WTC11 (cell line): Measurements from ENCODE around the gene DNAH9. TPM values are rescaled to one million over a fixed set of nuclear protein-coding genes. Genes with fewer than 3 reads are reported as not detected.

Source experiments
- ATAC-seq: fragments of 200-7000 bp; cut with Tn5 transposase; 2 replicates; pipeline ENCODE4 v1.10.0; 2021; ENCODE audit warnings: mild to moderate bottlenecking, moderate library complexity
- CTCF ChIA-PET: fragments of 300-600 bp; sonication (Branson Sonifier 250); formaldehyde crosslinking; loops from one replicate; lab custom pipeline; 2021; ENCODE audit warnings: antibody characterized with exemption; lab: Charles Lee
- POLR2A ChIA-PET: fragments of 350-600 bp; sonication (Branson Sonifier 250); formaldehyde crosslinking; loops from one replicate; lab custom pipeline; 2021; ENCODE audit warnings: antibody characterized with exemption; lab: Charles Lee
- DNase-seq: peaks from one replicate; pipeline ENCODE4 v3.0.0; 2021; ENCODE audit warnings: low spot score
- H3K27ac Mint-ChIP-seq: 2 replicates; pipeline ENCODE4 v1.8.0; 2021; ENCODE audit warnings: mixed read lengths
- H3K27me3 Mint-ChIP-seq: 2 replicates; pipeline ENCODE4 v1.8.0; 2021; ENCODE audit warnings: low read depth, mild to moderate bottlenecking, moderate library complexity, mixed read lengths
- H3K36me3 Mint-ChIP-seq: 2 replicates; pipeline ENCODE4 v1.8.0; 2021; ENCODE audit warnings: mixed read lengths
- H3K4me1 Mint-ChIP-seq: 2 replicates; pipeline ENCODE4 v1.8.0; 2022; ENCODE audit warnings: mixed read lengths
- H3K4me3 Mint-ChIP-seq: 2 replicates; pipeline ENCODE4 v1.8.0; 2021; ENCODE audit warnings: mild to moderate bottlenecking, moderate library complexity, mixed read lengths
- H3K9me3 Mint-ChIP-seq: 2 replicates; pipeline ENCODE4 v1.8.0; 2021; ENCODE audit warnings: mixed read lengths
- CREM ChIP-seq: sonication (generic); formaldehyde crosslinking; IDR thresholded peaks from 2 replicates; pipeline ENCODE4 v1.8.1; 2022; ENCODE audit warnings: mild to moderate bottlenecking, missing genetic modification reagents, moderate library complexity
- EMX1 ChIP-seq: fragments of 250-450 bp; sonication (Bioruptor Pico); IDR thresholded peaks from 2 replicates; pipeline ENCODE4 v1.8.0; 2021; ENCODE audit warnings: mild to moderate bottlenecking
- ETV6 ChIP-seq: sonication (generic); formaldehyde crosslinking; IDR thresholded peaks from 2 replicates; pipeline ENCODE4 v1.8.1; 2022; ENCODE audit warnings: mild to moderate bottlenecking, missing genetic modification reagents
- FOXP1 ChIP-seq: sonication (generic); formaldehyde crosslinking; IDR thresholded peaks from 2 replicates; pipeline ENCODE4 v1.8.0; 2022; ENCODE audit warnings: missing genetic modification reagents, mild to moderate bottlenecking, moderate library complexity, borderline replicate concordance
- JUN ChIP-seq: sonication (generic); formaldehyde crosslinking; IDR thresholded peaks from 2 replicates; pipeline ENCODE4 v1.8.0; 2023; ENCODE audit warnings: mild to moderate bottlenecking, missing genetic modification reagents
- MXD4 ChIP-seq: fragments of 250-450 bp; sonication (Bioruptor Pico); IDR thresholded peaks from 2 replicates; pipeline ENCODE4 v1.8.0; 2021; ENCODE audit warnings: mild to moderate bottlenecking, moderate library complexity, borderline replicate concordance
- PRRX2 ChIP-seq: fragments of 250-450 bp; sonication (Bioruptor Pico); IDR thresholded peaks from 2 replicates; pipeline ENCODE4 v1.8.0; 2021; ENCODE audit warnings: mild to moderate bottlenecking
- SMAD4 ChIP-seq: sonication (generic); formaldehyde crosslinking; IDR thresholded peaks from 2 replicates; pipeline ENCODE4 v1.8.0; 2022; ENCODE audit warnings: mild to moderate bottlenecking, missing genetic modification reagents
- TCF7 ChIP-seq: sonication (generic); formaldehyde crosslinking; IDR thresholded peaks from 2 replicates; pipeline ENCODE4 v1.8.0; 2022; ENCODE audit warnings: mild to moderate bottlenecking, low read depth, missing genetic modification reagents, moderate library complexity
- ZNF423 ChIP-seq: fragments of 250-450 bp; sonication (Bioruptor Pico); IDR thresholded peaks from 2 replicates; pipeline ENCODE4 v2.1.2; 2022; ENCODE audit warnings: mild to moderate bottlenecking, moderate library complexity
- ZNF671 ChIP-seq: fragments of 250-450 bp; sonication (Bioruptor Pico); IDR thresholded peaks from 2 replicates; pipeline ENCODE4 v1.8.0; 2021; ENCODE audit warnings: mild to moderate bottlenecking
- total RNA-seq: library from RNA; stranded (reverse); gene quantifications from 3 replicates; pipeline ENCODE4 v1.2.3, GENCODE V29; 2021
- TF ChIP-seq, protein P1 (sequence below): sonication (generic); formaldehyde crosslinking; IDR thresholded peaks from 2 replicates; pipeline ENCODE4 v1.8.1; 2023; ENCODE audit warnings: mild to moderate bottlenecking, missing genetic modification reagents, moderate library complexity
- TF ChIP-seq, protein P2 (sequence below): sonication (generic); formaldehyde crosslinking; IDR thresholded peaks from 2 replicates; pipeline ENCODE4 v1.8.0; 2022; ENCODE audit warnings: missing genetic modification reagents
- TF ChIP-seq, protein P3 (sequence below): sonication (generic); formaldehyde crosslinking; IDR thresholded peaks from 2 replicates; pipeline ENCODE4 v1.8.0; 2022; ENCODE audit warnings: mild to moderate bottlenecking, missing genetic modification reagents
- TF ChIP-seq, protein P4 (sequence below): sonication (generic); formaldehyde crosslinking; IDR thresholded peaks from 2 replicates; pipeline ENCODE4 v1.8.1; 2022; ENCODE audit warnings: missing genetic modification reagents, borderline replicate concordance

The DNAH9 gene
- total RNA-seq, 1 experiment from 2014 or later = 0.31 TPM

DNA sequence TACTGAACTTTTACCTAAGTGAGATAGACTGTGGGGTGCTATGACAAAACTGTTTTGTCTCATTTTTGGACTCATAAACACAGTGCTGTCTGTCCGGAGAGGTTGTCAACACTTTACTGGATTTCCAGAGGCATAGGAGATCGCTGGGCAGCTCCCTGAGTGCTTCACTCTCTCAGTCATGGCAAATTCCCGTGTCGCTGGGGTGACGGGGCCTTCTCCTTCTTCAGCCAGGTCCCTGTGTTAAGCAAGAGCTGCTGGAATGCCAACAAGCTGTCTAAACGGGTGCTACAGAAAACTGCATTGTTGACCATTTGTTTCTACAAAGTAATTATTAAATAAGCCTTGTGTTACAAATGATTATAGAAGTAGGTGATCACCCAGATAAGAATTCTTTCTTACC is 141.6 kb downstream of the DNAH9 start:
- peaks cover 9% of the 10 kb centered on the region for H3K36me3 Mint-ChIP-seq
- TF ChIP-seq, protein P1, sequence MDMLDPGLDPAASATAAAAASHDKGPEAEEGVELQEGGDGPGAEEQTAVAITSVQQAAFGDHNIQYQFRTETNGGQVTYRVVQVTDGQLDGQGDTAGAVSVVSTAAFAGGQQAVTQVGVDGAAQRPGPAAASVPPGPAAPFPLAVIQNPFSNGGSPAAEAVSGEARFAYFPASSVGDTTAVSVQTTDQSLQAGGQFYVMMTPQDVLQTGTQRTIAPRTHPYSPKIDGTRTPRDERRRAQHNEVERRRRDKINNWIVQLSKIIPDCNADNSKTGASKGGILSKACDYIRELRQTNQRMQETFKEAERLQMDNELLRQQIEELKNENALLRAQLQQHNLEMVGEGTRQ (CRISPR knock-in tag) = no peak
- no peak for TF ChIP-seq TCF7 (CRISPR knock-in tag)
- peaks cover 3% of the 10 kb centered on the region; the same call in 1 of the 2 replicates for H3K4me1 Mint-ChIP-seq
- H3K9me3 Mint-ChIP-seq = peaks cover 37% of the 10 kb centered on the region
- H3K4me3 Mint-ChIP-seq = no peak overlapping the region
- H3K27ac Mint-ChIP-seq = no peak overlapping the region
- DNase-seq (no peak), ATAC-seq (no peak)
- CTCF ChIA-PET = no interaction called here
- H3K27me3 Mint-ChIP-seq = no peaks in the 10 kb centered on the region
- POLR2A ChIA-PET = no interaction called here

DNA sequence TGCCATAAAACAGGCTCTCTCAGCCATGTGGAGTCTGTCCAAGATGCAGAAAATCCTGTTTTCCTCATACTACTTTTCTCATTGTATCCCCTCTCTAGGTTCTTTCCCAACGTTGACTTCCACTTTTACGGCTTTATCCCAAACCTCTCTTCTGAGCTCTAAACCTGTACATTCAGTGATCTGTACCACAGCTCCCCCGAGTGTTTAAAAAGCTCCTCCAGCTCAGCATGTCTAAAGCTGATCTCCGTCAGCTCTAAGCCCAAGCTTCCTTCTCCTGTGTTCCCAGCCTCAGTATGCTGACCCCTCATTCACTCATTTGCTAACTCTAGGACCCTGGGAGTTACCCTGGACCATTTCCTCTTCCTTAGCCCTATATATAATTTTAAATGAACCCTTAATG is 144.6 kb downstream of the DNAH9 start:
- ATAC-seq (peak; percentile 52), DNase-seq (no peak)
- CTCF ChIA-PET = interaction anchor here (0.5 to 2.2 kb wide), 10 partner anchors 13 to 867 kb away, joined by 3 to 21 read pairs (median 6); partner anchors contain the start of gene ZNF18
- Mint-ChIP-seq H3K27me3 (no peaks in the 10 kb centered on the region), H3K4me3 (no peak overlapping the region), H3K4me1 (peaks cover 3% of the 10 kb centered on the region; the same call in 1 of the 2 replicates), H3K27ac (no peak overlapping the region), H3K9me3 (peaks cover 61% of the 10 kb centered on the region), H3K36me3 (peaks cover 18% of the 10 kb centered on the region)
- POLR2A ChIA-PET = no interaction called here
- TF ChIP-seq ZNF671 = no peak
- TF ChIP-seq SMAD4 (CRISPR knock-in tag) = no peak
- TF ChIP-seq ETV6 (CRISPR knock-in tag) = no peak
- TF ChIP-seq, protein P1 (CRISPR knock-in tag) = no peak
- no peak for TF ChIP-seq PRRX2
- TF ChIP-seq, protein P2, sequence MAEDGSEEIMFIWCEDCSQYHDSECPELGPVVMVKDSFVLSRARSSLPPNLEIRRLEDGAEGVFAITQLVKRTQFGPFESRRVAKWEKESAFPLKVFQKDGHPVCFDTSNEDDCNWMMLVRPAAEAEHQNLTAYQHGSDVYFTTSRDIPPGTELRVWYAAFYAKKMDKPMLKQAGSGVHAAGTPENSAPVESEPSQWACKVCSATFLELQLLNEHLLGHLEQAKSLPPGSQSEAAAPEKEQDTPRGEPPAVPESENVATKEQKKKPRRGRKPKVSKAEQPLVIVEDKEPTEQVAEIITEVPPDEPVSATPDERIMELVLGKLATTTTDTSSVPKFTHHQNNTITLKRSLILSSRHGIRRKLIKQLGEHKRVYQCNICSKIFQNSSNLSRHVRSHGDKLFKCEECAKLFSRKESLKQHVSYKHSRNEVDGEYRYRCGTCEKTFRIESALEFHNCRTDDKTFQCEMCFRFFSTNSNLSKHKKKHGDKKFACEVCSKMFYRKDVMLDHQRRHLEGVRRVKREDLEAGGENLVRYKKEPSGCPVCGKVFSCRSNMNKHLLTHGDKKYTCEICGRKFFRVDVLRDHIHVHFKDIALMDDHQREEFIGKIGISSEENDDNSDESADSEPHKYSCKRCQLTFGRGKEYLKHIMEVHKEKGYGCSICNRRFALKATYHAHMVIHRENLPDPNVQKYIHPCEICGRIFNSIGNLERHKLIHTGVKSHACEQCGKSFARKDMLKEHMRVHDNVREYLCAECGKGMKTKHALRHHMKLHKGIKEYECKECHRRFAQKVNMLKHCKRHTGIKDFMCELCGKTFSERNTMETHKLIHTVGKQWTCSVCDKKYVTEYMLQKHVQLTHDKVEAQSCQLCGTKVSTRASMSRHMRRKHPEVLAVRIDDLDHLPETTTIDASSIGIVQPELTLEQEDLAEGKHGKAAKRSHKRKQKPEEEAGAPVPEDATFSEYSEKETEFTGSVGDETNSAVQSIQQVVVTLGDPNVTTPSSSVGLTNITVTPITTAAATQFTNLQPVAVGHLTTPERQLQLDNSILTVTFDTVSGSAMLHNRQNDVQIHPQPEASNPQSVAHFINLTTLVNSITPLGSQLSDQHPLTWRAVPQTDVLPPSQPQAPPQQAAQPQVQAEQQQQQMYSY (CRISPR knock-in tag) = no peak
- no peak for TF ChIP-seq TCF7 (CRISPR knock-in tag)
- TF ChIP-seq EMX1 (CRISPR knock-in tag) = no peak
- TF ChIP-seq, protein P3, sequence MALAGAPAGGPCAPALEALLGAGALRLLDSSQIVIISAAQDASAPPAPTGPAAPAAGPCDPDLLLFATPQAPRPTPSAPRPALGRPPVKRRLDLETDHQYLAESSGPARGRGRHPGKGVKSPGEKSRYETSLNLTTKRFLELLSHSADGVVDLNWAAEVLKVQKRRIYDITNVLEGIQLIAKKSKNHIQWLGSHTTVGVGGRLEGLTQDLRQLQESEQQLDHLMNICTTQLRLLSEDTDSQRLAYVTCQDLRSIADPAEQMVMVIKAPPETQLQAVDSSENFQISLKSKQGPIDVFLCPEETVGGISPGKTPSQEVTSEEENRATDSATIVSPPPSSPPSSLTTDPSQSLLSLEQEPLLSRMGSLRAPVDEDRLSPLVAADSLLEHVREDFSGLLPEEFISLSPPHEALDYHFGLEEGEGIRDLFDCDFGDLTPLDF (CRISPR knock-in tag) = no peak
- no peak for TF ChIP-seq MXD4 (CRISPR knock-in tag)
- TF ChIP-seq, protein P4, sequence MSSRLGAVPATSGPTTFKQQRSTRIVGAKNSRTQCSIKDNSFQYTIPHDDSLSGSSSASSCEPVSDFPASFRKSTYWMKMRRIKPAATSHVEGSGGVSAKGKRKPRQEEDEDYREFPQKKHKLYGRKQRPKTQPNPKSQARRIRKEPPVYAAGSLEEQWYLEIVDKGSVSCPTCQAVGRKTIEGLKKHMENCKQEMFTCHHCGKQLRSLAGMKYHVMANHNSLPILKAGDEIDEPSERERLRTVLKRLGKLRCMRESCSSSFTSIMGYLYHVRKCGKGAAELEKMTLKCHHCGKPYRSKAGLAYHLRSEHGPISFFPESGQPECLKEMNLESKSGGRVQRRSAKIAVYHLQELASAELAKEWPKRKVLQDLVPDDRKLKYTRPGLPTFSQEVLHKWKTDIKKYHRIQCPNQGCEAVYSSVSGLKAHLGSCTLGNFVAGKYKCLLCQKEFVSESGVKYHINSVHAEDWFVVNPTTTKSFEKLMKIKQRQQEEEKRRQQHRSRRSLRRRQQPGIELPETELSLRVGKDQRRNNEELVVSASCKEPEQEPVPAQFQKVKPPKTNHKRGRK (CRISPR knock-in tag) = no peak
- no peak for TF ChIP-seq FOXP1 (CRISPR knock-in tag)
- no peak for TF ChIP-seq JUN (CRISPR knock-in tag)
- no peak for TF ChIP-seq CREM (CRISPR knock-in tag)
- TF ChIP-seq ZNF423 = no peak
